Globus pallidus (tissue), 1 donor: ENCODE data around the gene TIAL1.
"Not testable (repeated sequence)": the region's sequence is repeated elsewhere in the genome, so short reads cannot be mapped to it uniquely, and the experiment has no call there.

Experiments used
- DNase-seq: peaks from one replicate; pipeline ENCODE4 v3.0.0-alpha.2; 2015; ENCODE audit warnings: low spot score

TIAL1 gene

DNA sequence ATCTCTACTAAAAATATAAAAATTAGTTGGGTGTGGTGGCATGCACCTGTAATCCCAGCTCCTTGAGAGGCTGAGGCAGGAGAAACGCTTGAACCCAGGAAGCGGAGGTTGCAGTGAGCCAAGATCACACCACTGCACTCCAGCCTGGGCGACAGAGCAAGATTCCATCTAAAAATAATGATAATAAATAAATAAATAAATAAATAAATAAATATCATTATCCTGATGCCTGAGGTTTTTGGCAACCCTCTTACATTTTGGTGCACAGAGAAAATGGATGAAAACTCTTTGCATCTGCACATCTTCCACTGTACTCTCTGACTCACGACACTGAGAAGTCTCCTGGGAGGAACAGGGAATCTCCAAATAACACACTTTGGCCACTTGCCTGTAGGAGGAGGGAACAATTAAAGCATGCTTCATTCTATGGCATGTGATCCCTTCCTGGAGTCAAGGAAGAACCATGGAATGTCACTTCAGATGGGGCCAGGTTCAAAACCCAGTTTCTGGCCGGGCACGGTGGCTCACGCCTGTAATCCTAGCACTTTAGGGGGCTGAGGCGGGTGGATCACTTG, 68.0 kb downstream of the TIAL1 start:
- DNase-seq: not testable (repeated sequence)

GRCh38 chr10:119526621-119527592, 69.9 kb downstream of the TIAL1 start:
- DNase-seq: no peak

DNA sequence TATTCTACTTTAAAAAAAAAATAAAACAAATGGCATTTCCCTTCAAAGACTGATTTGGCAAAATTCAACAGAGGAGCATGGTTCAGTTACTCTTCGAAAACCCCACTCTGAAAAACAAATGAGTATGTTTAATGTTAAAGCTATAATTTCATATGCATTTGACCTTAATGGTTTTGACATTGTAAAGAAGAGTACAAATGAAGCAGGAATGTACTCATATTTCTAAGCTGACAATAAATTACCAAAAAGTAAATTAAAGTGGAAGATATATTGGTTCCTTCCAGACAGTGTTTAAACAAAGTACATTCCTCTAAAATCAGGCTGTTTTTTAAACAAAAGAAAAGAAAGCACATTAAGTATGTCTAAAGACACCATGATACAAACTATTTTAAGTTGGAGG, 70.6 kb downstream of the TIAL1 start:
- DNase-seq: no peak

DNA sequence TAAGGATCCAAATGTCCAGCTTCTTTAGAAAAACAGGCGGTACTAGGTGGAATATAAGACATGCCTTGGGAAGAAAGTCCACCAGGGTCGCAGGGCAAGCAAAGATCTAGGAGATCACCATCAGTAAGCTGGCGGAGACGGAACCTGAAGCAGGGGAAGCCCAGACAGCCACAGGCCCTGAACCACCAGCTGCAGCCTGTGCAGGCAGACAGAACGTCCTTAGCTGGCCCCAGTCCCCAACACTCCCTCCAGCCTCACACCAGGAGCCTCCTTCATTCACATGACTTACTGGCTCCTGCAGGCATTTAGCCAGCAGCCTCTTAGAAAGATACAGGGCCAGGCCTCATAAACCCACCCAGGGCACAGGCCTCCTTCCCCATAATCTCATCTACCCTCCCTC, 71.6 kb downstream of the TIAL1 start:
- DNase-seq: no peak

- DNase-seq: no peak
These were observed 72.1 kb downstream of the TIAL1 start for GRCh38 chr10:119524720-119525070.

- no peak for DNase-seq
These were observed 72.7 kb downstream of the TIAL1 start for GRCh38 chr10:119523895-119524719.
